NCI-H2107 (cell line): ENCODE data around the gene XYLT1.

ENCODE experiments used
- DNase-seq: peaks from one replicate; lab custom pipeline; 2025; lab: John Stamatoyannopoulos, UW

The XYLT1 gene

GRCh38 chr16:17357307-17358062, 113.3 kb downstream of the XYLT1 start:
- no peak for DNase-seq

GRCh38 chr16:17356243-17356933, 114.4 kb downstream of the XYLT1 start:
- DNase-seq: no peak

GRCh38 chr16:17354685-17355084, 116.1 kb downstream of the XYLT1 start:
- no peak for DNase-seq

GRCh38 chr16:17354141-17354601, 116.6 kb downstream of the XYLT1 start:
- no peak for DNase-seq

- no peak for DNase-seq
Observed at GRCh38 chr16:17353561-17353960, 117.2 kb downstream of the XYLT1 start.

GRCh38 chr16:17351441-17352035, 119.2 kb downstream of the XYLT1 start:
- DNase-seq: no peak

- DNase-seq: no peak
Observed at GRCh38 chr16:17350207-17350606, 120.6 kb downstream of the XYLT1 start.

- no peak for DNase-seq
Observed at GRCh38 chr16:17348826-17349225, 121.9 kb downstream of the XYLT1 start.

GRCh38 chr16:17348042-17348783, 122.5 kb downstream of the XYLT1 start:
- DNase-seq: no peak

- no peak for DNase-seq
Observed at GRCh38 chr16:17347624-17348023, 123.1 kb downstream of the XYLT1 start.

- DNase-seq: no peak
Observed at GRCh38 chr16:17346621-17347569, 123.9 kb downstream of the XYLT1 start.

- DNase-seq: no peak
Observed at GRCh38 chr16:17345043-17345442, 125.7 kb downstream of the XYLT1 start.

GRCh38 chr16:17343728-17344127, 127.0 kb downstream of the XYLT1 start:
- DNase-seq: no peak

GRCh38 chr16:17343028-17343427, 127.7 kb downstream of the XYLT1 start:
- no peak for DNase-seq

GRCh38 chr16:17342031-17342430, 128.7 kb downstream of the XYLT1 start:
- no peak for DNase-seq

- DNase-seq: no peak
Observed at GRCh38 chr16:17340804-17341203, 130.0 kb downstream of the XYLT1 start.

GRCh38 chr16:17339764-17340541, 130.8 kb downstream of the XYLT1 start:
- DNase-seq: no peak

- no peak for DNase-seq
Observed at GRCh38 chr16:17338244-17338643, 132.5 kb downstream of the XYLT1 start.

- DNase-seq: no peak
Observed at GRCh38 chr16:17336530-17336900, 134.2 kb downstream of the XYLT1 start.

- DNase-seq: no peak
Observed at GRCh38 chr16:17335826-17336529, 134.8 kb downstream of the XYLT1 start.
